Stimulated activated CD4-positive, alpha-beta T cell treated with anti-CD3 and anti-CD28 coated beads, Interleukin-4, amount 100 ng/mL, for 1 hour (primary cell): ENCODE data around the gene IMPDH1.

Source experiments
- DNase-seq: peaks from one replicate; pipeline ENCODE4 v3.0.0-alpha.2; 2020

Gene IMPDH1

GRCh38 chr7:128404886-128405470, 4.8 kb downstream of the IMPDH1 start:
- DNase-seq = no peak

GRCh38 chr7:128404143-128404681, 5.6 kb downstream of the IMPDH1 start:
- no peak for DNase-seq

GRCh38 chr7:128403676-128404075, 6.1 kb downstream of the IMPDH1 start:
- DNase-seq = no peak

GRCh38 chr7:128402356-128402755, 7.4 kb downstream of the IMPDH1 start:
- DNase-seq = no peak

GRCh38 chr7:128400566-128400965, 9.2 kb downstream of the IMPDH1 start:
- DNase-seq = no peak

- no peak for DNase-seq
Measured at GRCh38 chr7:128399991-128400390, 9.8 kb downstream of the IMPDH1 start.

GRCh38 chr7:128398841-128399135, 11.0 kb downstream of the IMPDH1 start:
- no peak for DNase-seq

GRCh38 chr7:128398016-128398840, 11.6 kb downstream of the IMPDH1 start:
- peak; percentile 40 for DNase-seq

- no peak for DNase-seq
Measured at GRCh38 chr7:128396357-128396756, 13.4 kb downstream of the IMPDH1 start.

GRCh38 chr7:128395748-128396147, 14.0 kb downstream of the IMPDH1 start:
- no peak for DNase-seq

- DNase-seq = no peak
Measured at GRCh38 chr7:128394904-128395496, 14.8 kb downstream of the IMPDH1 start.

- DNase-seq = no peak
Measured at GRCh38 chr7:128393526-128394330, 16.1 kb downstream of the IMPDH1 start.

GRCh38 chr7:128392446-128393327, 17.1 kb downstream of the IMPDH1 start:
- DNase-seq = no peak

GRCh38 chr7:128391805-128392204, 18.0 kb downstream of the IMPDH1 start:
- DNase-seq = no peak

GRCh38 chr7:128390871-128391565, 18.8 kb downstream of the IMPDH1 start:
- DNase-seq = no peak

GRCh38 chr7:128389618-128390329, 20.0 kb downstream of the IMPDH1 start:
- no peak for DNase-seq

GRCh38 chr7:128389085-128389617, 20.6 kb downstream of the IMPDH1 start:
- no peak for DNase-seq

- no peak for DNase-seq
Measured at GRCh38 chr7:128388145-128388485, 21.7 kb downstream of the IMPDH1 start.

GRCh38 chr7:128387216-128388144, 22.3 kb downstream of the IMPDH1 start:
- peak; percentile 74 for DNase-seq
